GM13977 (cell line): Measurements from ENCODE around the gene WDR37.
A peak's percentile ranks its signal among the peaks of the same experiment; 100 is the strongest.

ENCODE experiments used
- DNase-seq: peaks from one replicate; pipeline ENCODE4 v3.0.0; 2012; ENCODE audit warnings: low spot score
- in situ Hi-C: fragments of 300-500 bp; cut with MboI; formaldehyde crosslinking; loops from one replicate; pipeline ENCODE4 v1.12.0; 2022; ENCODE audit warnings: low sequenced_read_pairs, low pct_unique_long_range_greater_than_20kb, mixed read lengths, inconsistent platforms; ENCODE audit not compliant: unreplicated experiment
- TF ChIP-seq, protein P1 (sequence below): IDR thresholded peaks from 2 replicates; pipeline ENCODE4 v1.5.1; 2012; ENCODE audit warnings: mild to moderate bottlenecking, control low read depth; ENCODE audit not compliant: insufficient read depth; ENCODE audit errors: extremely low read depth, missing control alignments

Gene WDR37

DNA sequence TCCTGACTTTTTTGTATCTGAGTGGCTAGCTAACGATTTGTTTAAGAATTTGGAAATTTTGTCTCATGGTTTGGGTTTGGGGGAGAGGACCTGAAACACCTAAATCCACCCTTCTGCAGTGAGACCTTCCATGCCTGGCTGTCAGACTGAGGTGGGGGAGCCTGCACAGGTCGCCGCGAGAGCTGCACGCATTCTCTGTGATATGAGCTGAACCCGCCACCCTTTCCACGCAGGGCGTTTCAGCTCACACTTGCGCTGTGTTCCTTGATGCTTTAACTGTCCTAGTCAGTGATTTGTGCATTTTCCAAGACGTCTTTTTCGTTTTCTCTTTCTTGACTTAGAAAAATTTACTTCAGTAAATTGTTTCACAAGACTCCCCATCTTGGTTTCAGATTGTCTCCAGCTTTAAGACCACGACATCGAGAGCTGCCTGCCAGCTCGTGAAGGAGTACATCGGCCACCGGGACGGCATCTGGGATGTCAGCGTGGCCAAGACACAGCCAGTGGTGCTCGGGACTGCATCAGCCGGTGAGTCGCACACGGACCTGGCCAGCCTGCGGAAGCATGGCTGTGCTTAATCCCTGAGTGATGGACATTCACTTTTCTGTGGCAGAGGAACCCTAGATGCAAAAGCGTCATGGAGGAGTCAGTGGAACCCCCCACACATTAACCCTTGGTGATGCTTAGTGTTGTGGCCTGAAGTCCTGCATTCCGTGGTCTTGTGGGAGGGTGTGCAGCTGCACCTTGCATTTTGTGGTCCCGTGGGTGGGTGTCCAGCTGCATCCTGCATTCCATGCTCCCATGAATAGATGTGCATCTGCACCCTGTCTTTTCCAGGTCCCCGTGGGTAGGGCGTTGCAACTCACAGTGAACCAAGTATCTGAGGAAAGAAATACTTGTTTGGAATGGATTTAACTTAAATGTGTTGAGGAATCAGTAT is 28.1 kb downstream of the WDR37 start:
- TF ChIP-seq, protein P1, sequence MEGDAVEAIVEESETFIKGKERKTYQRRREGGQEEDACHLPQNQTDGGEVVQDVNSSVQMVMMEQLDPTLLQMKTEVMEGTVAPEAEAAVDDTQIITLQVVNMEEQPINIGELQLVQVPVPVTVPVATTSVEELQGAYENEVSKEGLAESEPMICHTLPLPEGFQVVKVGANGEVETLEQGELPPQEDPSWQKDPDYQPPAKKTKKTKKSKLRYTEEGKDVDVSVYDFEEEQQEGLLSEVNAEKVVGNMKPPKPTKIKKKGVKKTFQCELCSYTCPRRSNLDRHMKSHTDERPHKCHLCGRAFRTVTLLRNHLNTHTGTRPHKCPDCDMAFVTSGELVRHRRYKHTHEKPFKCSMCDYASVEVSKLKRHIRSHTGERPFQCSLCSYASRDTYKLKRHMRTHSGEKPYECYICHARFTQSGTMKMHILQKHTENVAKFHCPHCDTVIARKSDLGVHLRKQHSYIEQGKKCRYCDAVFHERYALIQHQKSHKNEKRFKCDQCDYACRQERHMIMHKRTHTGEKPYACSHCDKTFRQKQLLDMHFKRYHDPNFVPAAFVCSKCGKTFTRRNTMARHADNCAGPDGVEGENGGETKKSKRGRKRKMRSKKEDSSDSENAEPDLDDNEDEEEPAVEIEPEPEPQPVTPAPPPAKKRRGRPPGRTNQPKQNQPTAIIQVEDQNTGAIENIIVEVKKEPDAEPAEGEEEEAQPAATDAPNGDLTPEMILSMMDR = no peak
- in situ Hi-C loops = no loop called here
- no peak for DNase-seq

DNA sequence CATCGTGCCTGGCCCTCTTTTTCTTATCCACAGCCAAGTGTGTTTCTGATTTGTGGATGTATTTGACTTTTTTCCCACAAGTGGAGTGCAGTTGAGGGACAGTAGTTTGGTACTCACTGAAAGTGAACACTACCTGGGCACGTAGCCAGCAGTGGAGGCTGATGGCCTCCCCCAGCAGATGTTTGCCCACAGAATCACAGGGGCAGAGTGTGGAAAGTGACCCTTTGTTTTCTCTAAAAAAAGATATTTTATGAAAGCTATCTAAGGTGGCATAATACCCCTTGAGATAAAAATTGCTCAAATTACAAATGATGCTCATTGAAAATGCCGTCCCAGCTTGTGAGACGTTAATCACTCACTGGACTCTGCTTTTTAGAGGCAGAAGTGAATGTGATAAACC is 29.1 kb downstream of the WDR37 start:
- DNase-seq = no peak
- TF ChIP-seq, protein P1 = no peak
- in situ Hi-C loops = no loop called here

DNA sequence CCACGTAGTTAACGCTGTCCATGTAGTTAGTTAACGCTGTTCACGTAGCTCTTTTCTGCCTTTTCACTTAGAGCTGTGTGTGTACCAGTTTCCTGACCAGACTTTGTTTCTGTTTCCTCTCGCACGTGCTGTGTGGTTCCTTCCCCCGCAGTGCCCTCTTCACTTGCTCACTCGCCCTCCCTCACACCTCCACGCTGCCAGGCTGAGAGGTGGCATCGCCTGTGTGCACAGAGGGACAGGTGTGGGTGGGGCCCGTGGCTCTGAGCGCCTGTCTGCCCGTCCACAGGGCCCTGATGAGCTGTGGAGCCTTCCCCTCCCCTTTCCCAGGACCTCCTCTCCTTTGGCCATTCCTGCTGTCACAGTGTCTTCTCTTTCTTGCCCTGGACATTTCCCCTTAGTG is 30.6 kb downstream of the WDR37 start:
- in situ Hi-C loops = no loop called here
- DNase-seq = no peak
- TF ChIP-seq, protein P1 = no peak

DNA sequence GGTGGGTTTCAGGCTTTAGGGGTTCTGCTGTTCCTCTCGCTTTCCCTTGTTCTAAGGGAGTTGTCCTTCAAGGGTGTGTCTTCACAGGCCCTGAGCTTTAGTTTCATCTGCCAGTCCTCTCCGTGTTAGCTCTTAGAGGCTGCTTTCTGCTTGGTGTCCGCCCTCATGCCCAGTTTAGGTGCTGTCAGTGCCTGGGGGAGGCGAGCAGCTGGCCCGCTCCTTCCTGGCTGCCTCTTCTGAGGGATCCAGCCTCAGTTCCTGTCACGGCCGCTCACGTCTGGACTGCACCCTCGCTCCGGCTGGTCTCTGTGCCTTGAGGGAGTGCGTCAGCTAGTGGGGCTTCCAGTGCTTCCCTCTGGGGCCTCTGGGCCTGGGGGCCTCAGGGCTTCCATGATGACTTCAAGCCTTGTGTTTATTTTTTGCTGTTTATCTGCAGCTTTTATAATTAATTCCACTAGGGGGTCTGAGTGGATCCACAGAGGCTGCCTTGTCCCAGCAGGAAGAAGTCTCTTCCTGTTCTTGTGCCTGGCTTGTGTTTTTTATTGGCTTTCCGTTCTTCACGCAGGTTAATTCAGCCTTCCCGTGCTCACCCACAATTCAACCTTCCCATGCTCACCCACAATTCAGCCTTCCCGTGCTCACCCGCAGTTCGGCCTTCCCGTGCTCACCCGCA is 33.0 kb downstream of the WDR37 start:
- DNase-seq = no peak
- TF ChIP-seq, protein P1 = peak; percentile 5
- in situ Hi-C loops = no loop called here

DNA sequence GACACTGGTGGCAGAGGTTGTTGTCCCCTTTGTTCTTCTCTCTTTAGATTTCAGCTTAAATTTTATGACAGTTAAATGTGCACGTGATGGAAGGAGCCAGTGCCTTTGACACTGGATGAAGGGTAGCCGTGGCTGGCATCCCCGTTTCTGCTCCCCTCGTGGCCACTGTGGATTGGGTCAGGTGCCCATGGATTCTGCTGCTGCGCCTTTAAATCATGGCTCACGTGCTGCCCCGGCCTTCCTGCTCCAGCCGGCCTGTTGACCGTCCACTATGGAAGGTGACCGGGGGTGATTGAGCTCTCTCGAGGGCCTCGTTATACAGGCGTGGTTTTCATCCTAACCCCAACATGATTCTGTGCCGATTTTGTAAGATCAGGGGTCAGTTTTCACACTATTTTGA is 34.5 kb downstream of the WDR37 start:
- no peak for DNase-seq
- in situ Hi-C loops = no loop called here
- TF ChIP-seq, protein P1 = no peak

DNA sequence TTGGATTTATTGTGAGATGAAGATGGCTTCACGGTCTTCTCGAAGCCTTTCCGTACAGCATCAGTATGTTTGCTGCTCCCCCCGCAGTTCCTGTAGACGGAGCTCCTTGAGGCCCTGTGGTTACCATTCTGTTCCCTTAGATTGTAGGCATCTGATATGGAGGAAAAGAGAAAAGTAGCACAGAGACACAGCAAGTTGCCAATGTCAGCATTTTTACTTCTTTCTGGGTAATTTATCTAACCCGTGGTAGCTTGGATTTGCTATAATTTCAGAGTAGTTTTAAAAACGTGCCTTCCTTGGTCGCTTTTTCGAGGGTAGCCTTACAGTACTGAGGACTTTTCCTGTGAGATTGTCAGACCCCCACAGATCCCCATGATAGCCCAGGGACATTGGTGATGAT is 37.5 kb downstream of the WDR37 start:
- in situ Hi-C loops = no loop called here
- TF ChIP-seq, protein P1 = no peak
- no peak for DNase-seq
